ENCODE data around the gene RBFOX2. TPM values are rescaled to one million over a fixed set of nuclear protein-coding genes. Genes with fewer than 3 reads are reported as not detected.

The RBFOX2 gene
- total and polyA plus RNA-seq, 10 of the 15 experiments (the other 5 are each of a cell fraction or from before 2014, with no cell fraction given) = 0.01 to 2.7 (median 0.17) TPM; not detected in 4

- TF ChIP-seq, protein P1, sequence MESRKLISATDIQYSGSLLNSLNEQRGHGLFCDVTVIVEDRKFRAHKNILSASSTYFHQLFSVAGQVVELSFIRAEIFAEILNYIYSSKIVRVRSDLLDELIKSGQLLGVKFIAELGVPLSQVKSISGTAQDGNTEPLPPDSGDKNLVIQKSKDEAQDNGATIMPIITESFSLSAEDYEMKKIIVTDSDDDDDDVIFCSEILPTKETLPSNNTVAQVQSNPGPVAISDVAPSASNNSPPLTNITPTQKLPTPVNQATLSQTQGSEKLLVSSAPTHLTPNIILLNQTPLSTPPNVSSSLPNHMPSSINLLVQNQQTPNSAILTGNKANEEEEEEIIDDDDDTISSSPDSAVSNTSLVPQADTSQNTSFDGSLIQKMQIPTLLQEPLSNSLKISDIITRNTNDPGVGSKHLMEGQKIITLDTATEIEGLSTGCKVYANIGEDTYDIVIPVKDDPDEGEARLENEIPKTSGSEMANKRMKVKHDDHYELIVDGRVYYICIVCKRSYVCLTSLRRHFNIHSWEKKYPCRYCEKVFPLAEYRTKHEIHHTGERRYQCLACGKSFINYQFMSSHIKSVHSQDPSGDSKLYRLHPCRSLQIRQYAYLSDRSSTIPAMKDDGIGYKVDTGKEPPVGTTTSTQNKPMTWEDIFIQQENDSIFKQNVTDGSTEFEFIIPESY (IDR thresholded peaks at IDR 0.05) = no peak
- TF ChIP-seq NBN (IDR thresholded peaks at IDR 0.05) (no peak), ASH2L (IDR thresholded peaks at IDR 0.05; ENCODE audit: borderline replicate concordance, low read depth) (no peak), SUZ12 (IDR thresholded peaks at IDR 0.05; ENCODE audit: unreplicated experiment) (no peak), EP300 (IDR thresholded peaks at IDR 0.05; ENCODE audit: borderline replicate concordance in 1 of 2, control insufficient read depth in 1 of 2, low read depth in 2 of 2, low read length in 2 of 2) (no peak)
Measured at GRCh38 chr22:35840302-35840739, 188.3 kb downstream of the RBFOX2 start (continued).

DNA sequence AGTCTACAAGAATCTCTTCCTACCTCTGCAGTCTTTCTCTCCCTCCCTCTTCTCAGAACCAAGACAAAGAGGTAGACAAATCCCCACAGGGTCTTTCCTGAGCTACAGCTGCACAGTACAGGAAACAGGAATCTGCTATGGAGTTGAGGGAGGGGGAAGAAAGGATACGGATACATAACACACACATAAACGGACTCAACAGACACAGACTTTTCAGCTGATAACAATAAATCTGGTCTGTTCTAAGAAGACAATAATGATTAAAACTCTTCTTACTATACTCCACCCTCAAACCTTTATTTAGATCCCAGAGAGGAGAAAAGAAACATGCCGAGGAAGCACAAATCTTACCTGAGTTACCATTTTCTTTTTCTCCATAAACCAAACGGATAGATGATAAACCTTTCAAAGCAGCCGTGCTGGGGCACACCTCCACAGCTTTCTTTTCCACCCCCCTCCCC, 188.8 kb downstream of the RBFOX2 start:
- no peak for TF ChIP-seq IRF5 (IDR thresholded peaks at IDR 0.05; ENCODE audit: borderline replicate concordance)
- TF ChIP-seq, protein P2, sequence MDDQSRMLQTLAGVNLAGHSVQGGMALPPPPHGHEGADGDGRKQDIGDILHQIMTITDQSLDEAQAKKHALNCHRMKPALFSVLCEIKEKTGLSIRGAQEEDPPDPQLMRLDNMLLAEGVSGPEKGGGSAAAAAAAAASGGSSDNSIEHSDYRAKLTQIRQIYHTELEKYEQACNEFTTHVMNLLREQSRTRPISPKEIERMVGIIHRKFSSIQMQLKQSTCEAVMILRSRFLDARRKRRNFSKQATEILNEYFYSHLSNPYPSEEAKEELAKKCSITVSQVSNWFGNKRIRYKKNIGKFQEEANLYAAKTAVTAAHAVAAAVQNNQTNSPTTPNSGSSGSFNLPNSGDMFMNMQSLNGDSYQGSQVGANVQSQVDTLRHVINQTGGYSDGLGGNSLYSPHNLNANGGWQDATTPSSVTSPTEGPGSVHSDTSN (IDR thresholded peaks at IDR 0.05; ENCODE audit: insufficient replicate concordance, low read depth, low read length) = no peak
- no peak for TF ChIP-seq KDM1A (IDR thresholded peaks at IDR 0.05; ENCODE audit: borderline replicate concordance)
- no peak for TF ChIP-seq ASH2L (IDR thresholded peaks at IDR 0.05; ENCODE audit: borderline replicate concordance, low read depth)
- no peak for TF ChIP-seq RB1 (IDR thresholded peaks at IDR 0.05; ENCODE audit: borderline replicate concordance)
- TF ChIP-seq CBFB (IDR thresholded peaks at IDR 0.05; ENCODE audit: low read depth) = no peak
- TF ChIP-seq JUND (IDR thresholded peaks at IDR 0.05; ENCODE audit: low read depth, low read length) = no peak
- TF ChIP-seq, protein P3, sequence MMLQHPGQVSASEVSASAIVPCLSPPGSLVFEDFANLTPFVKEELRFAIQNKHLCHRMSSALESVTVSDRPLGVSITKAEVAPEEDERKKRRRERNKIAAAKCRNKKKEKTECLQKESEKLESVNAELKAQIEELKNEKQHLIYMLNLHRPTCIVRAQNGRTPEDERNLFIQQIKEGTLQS (IDR thresholded peaks at IDR 0.05; ENCODE audit: borderline replicate concordance, extremely low read depth, low read depth, low read length) = no peak
- TF ChIP-seq ESRRA (IDR thresholded peaks at IDR 0.05; ENCODE audit: low read length) = no peak
- no peak for TF ChIP-seq BCL3 (IDR thresholded peaks at IDR 0.05; ENCODE audit: borderline replicate concordance, insufficient read depth, low read depth, low read length, poor library complexity, severe bottlenecking)
- Histone ChIP-seq H3K4me3 (no peak overlapping the region), H2AFZ (ENCODE audit: control insufficient read depth, low read depth, low read length) (no peak overlapping the region), H3K4me2 (ENCODE audit: control insufficient read depth, insufficient read depth) (no peak overlapping the region), H3K36me3 (ENCODE audit: control insufficient read depth in 2 of 2, insufficient read depth in 2 of 2, low read length in 1 of 2) (no peaks in the 10 kb centered on the region), H4K20me1 (ENCODE audit: control insufficient read depth, insufficient read depth) (no peaks in the 10 kb centered on the region), H3K9me3 (replicated peaks; ENCODE audit: control insufficient read depth, insufficient read depth, low read length) (no peaks in the 10 kb centered on the region), H3K79me2 (ENCODE audit: control insufficient read depth, insufficient read depth, low read length) (no peaks in the 10 kb centered on the region), H3K4me1 (ENCODE audit: control insufficient read depth, insufficient read depth, low read length) (no peaks in the 10 kb centered on the region), H3K27ac (ENCODE audit: control insufficient read depth, insufficient read depth) (no peak overlapping the region), H3K27me3 (replicated peaks in 1 of 2; ENCODE audit: control insufficient read depth in 2 of 2, insufficient read depth in 2 of 2, low read length in 1 of 2) (peaks cover 0 to 3% of the 10 kb centered on the region in 2 experiments; a peak in 1 of 4 replicates), H3K9ac (ENCODE audit: control insufficient read depth, insufficient read depth, low read length) (no peak overlapping the region)
- POLR2A ChIA-PET = no interaction called here
- no peak for DNase-seq (ENCODE audit: low read depth, low spot score)
- no peak for FAIRE-seq
- CTCF ChIA-PET = interaction anchor here (2.3 kb wide), 1 partner anchor 15 kb away, joined by 5 read pairs; no protein-coding TSS in a partner anchor
- BruUV-seq (replicated peaks) = no TSS peak
- in situ Hi-C loops (cut with MboI) (no loop called here), intact Hi-C loops (cut with micrococcal nuclease; ENCODE audit: unreplicated experiment) (loop anchor here (5.0 kb wide), 1 partner anchor 213 kb away; no protein-coding TSS in a partner anchor)
- SMC1A ChIA-PET (ENCODE audit: uncharacterized antibody, unreplicated experiment) = no interaction called here
- RAD21 ChIA-PET (ENCODE audit: unreplicated experiment) = interaction anchor here (0.6 kb wide), 1 partner anchor 80 kb away, joined by 3 read pairs; no protein-coding TSS in a partner anchor
- no peak for ATAC-seq
- 0% methylated on average over 5 of the region's 5 CpGs for WGBS (ENCODE audit: insufficient coverage, insufficient replicate concordance, low lambda C conversion rate, missing lambda C conversion rate)

All from GM12878 (cell line).